Panc1 (cell line): Measurements from ENCODE around the gene CGN. TPM values are rescaled to one million over a fixed set of nuclear protein-coding genes. Genes with fewer than 3 reads are reported as not detected.

Experiments used
- ATAC-seq: fragments of 200-7000 bp; cut with Tn5 transposase; 2 replicates; pipeline ENCODE4 v1.9.1; 2020; ENCODE audit warnings: mild to moderate bottlenecking, moderate library complexity
- BruUV-seq: library from RNA; stranded (reverse); fragments of 400-500 nt; replicated peaks from 2 replicates; lab custom pipeline; 2021; lab: Mats Ljungman, UMichigan
- CTCF ChIA-PET: fragments of 300-600 bp; sonication (Branson Sonifier 250); formaldehyde crosslinking; loops from one replicate; lab custom pipeline; 2022; ENCODE audit warnings: antibody characterized with exemption; lab: Charles Lee
- POLR2A ChIA-PET: fragments of 300-600 bp; sonication (Branson Sonifier 250); formaldehyde crosslinking; loops from one replicate; lab custom pipeline; 2022; ENCODE audit warnings: antibody characterized with exemption; lab: Charles Lee
- DNase-seq: peaks from one replicate; pipeline ENCODE4 v3.0.0-alpha.2; 2010; ENCODE audit warnings: low read depth, low spot score
- H3K27ac ChIP-seq: 2 replicates; pipeline ENCODE4 v1.5.1; 2011; ENCODE audit warnings: mild to moderate bottlenecking, low read length, inconsistent platforms
- H3K27me3 ChIP-seq: fragments of 200-500 bp; sonication (Bioruptor generic); 2 replicates; pipeline ENCODE4 v1.6.0; 2014; ENCODE audit warnings: low read length, inconsistent platforms; ENCODE audit not compliant: control insufficient read depth, insufficient read depth
- H3K36me3 ChIP-seq: fragments of 200-500 bp; sonication (Bioruptor generic); 2 replicates; pipeline ENCODE4 v1.5.1; 2014; ENCODE audit warnings: inconsistent platforms, mild to moderate bottlenecking, low read length, moderate library complexity; ENCODE audit not compliant: control insufficient read depth, insufficient read depth
- H3K4me1 ChIP-seq: 2 replicates; pipeline ENCODE4 v1.5.1; 2011; ENCODE audit warnings: inconsistent platforms, mild to moderate bottlenecking, low read length, moderate library complexity; ENCODE audit not compliant: control insufficient read depth, insufficient read depth
- H3K4me3 ChIP-seq, 2 experiments: 2 replicates each; pipeline ENCODE4 v1.5.1; 2011 to 2012; ENCODE audit warnings: low read depth in 2 of 2, low read length in 2 of 2, mild to moderate bottlenecking in 2 of 2, inconsistent platforms in 1 of 2, moderate library complexity in 1 of 2
- H3K9me3 ChIP-seq: fragments of 200-500 bp; sonication (Bioruptor generic); 2 replicates; pipeline ENCODE4 v1.5.1; 2014; ENCODE audit warnings: low read depth, mild to moderate bottlenecking, inconsistent platforms, low read length, moderate library complexity; ENCODE audit not compliant: control insufficient read depth, insufficient read depth
- CTCF ChIP-seq: fragments of 450-650 bp; IDR thresholded peaks from 2 replicates; pipeline ENCODE4 v1.5.1; 2017; ENCODE audit warnings: mild to moderate bottlenecking
- POLR2AphosphoS5 ChIP-seq: IDR thresholded peaks from 2 replicates; pipeline ENCODE4 v1.6.1; 2012; ENCODE audit warnings: mild to moderate bottlenecking, low read depth, low read length, moderate library complexity
- SIN3A ChIP-seq: IDR thresholded peaks from 2 replicates; pipeline ENCODE4 v1.6.1; 2012; ENCODE audit warnings: low read depth, mild to moderate bottlenecking, low read length, moderate library complexity, borderline replicate concordance; ENCODE audit not compliant: insufficient read depth
- TCF7L2 ChIP-seq: IDR thresholded peaks from 2 replicates; pipeline ENCODE4 v1.6.1; 2011; ENCODE audit warnings: mild to moderate bottlenecking, low read depth, low read length, inconsistent platforms
- in situ Hi-C: cut with HindIII; loops from 2 replicates; pipeline ENCODE4 v1.10.0; 2016; ENCODE audit warnings: low sequenced_read_pairs, low pct_unique_long_range_greater_than_20kb
- intact Hi-C: fragments of 100-400 bp; cut with micrococcal nuclease; formaldehyde crosslinking; loops from one replicate; pipeline ENCODE4 v1.10.0; 2022; ENCODE audit not compliant: unreplicated experiment
- total RNA-seq: library from RNA; stranded (reverse); gene quantifications from one replicate; pipeline ENCODE4 v1.2.1, GENCODE V29; 2021; ENCODE audit not compliant: unreplicated experiment
- TF ChIP-seq, protein P1 (sequence below), 2 experiments: IDR thresholded peaks; 2 replicates each; pipeline ENCODE4 v1.6.1; 2011 to 2012; ENCODE audit warnings: low read depth in 2 of 2, control low read depth in 1 of 2, low read length in 1 of 2, mild to moderate bottlenecking in 1 of 2, moderate library complexity in 1 of 2; ENCODE audit not compliant: insufficient read depth in 1 of 2

The CGN gene
- total RNA-seq, 1 experiment from 2014 or later: 10.2 TPM

- no peak overlapping the region for H3K27ac ChIP-seq
- no peak overlapping the region for H3K4me3 ChIP-seq
- H3K27me3 ChIP-seq: no peaks in the 10 kb centered on the region
- no peak for ATAC-seq
- BruUV-seq: no TSS peak
- ChIA-PET CTCF (no interaction called here), POLR2A (no interaction called here)
- DNase-seq: no peak
- H3K36me3 ChIP-seq: no peaks in the 10 kb centered on the region
- intact Hi-C loops (no loop called here), in situ Hi-C loops (no loop called here)
- peaks cover 11% of the 10 kb centered on the region; the same call in 1 of the 2 replicates for H3K4me1 ChIP-seq
- no peaks in the 10 kb centered on the region for H3K9me3 ChIP-seq
- TF ChIP-seq SIN3A (no peak), POLR2AphosphoS5 (no peak), CTCF (no peak), TCF7L2 (no peak)
- TF ChIP-seq, protein P1, sequence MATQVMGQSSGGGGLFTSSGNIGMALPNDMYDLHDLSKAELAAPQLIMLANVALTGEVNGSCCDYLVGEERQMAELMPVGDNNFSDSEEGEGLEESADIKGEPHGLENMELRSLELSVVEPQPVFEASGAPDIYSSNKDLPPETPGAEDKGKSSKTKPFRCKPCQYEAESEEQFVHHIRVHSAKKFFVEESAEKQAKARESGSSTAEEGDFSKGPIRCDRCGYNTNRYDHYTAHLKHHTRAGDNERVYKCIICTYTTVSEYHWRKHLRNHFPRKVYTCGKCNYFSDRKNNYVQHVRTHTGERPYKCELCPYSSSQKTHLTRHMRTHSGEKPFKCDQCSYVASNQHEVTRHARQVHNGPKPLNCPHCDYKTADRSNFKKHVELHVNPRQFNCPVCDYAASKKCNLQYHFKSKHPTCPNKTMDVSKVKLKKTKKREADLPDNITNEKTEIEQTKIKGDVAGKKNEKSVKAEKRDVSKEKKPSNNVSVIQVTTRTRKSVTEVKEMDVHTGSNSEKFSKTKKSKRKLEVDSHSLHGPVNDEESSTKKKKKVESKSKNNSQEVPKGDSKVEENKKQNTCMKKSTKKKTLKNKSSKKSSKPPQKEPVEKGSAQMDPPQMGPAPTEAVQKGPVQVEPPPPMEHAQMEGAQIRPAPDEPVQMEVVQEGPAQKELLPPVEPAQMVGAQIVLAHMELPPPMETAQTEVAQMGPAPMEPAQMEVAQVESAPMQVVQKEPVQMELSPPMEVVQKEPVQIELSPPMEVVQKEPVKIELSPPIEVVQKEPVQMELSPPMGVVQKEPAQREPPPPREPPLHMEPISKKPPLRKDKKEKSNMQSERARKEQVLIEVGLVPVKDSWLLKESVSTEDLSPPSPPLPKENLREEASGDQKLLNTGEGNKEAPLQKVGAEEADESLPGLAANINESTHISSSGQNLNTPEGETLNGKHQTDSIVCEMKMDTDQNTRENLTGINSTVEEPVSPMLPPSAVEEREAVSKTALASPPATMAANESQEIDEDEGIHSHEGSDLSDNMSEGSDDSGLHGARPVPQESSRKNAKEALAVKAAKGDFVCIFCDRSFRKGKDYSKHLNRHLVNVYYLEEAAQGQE (IDR thresholded peaks at IDR 0.05; ENCODE audit: insufficient read depth in 1 of 2, low read depth in 2 of 2, low read length in 1 of 2): no peak
Measured at GRCh38 chr1:151492120-151492519, 19.1 kb upstream of the CGN start.

DNA sequence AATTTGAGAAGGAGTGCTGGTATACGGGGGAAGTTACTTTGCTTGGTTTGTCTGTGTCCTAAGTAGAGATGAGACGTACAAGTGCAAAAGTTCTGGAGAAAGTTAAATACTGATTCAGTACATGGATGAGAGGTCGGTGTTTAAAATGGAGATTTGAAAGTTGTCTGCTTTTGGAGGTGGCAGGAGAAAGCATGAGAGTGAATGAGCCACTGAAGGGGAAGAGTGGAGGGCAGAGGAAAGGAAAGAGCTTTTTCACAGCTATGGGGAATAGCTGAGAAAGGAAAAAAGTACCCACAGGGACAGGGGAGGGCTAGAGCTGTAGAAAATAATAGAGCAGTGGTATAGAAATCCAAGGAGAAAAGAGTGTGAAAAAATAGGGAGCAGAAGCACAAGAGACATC is 18.1 kb upstream of the CGN start:
- ATAC-seq (no peak), DNase-seq (no peak)
- Histone ChIP-seq H3K27me3 (no peaks in the 10 kb centered on the region), H3K27ac (no peak overlapping the region), H3K9me3 (no peaks in the 10 kb centered on the region), H3K36me3 (no peaks in the 10 kb centered on the region), H3K4me3 (no peak overlapping the region), H3K4me1 (peaks cover 11% of the 10 kb centered on the region; the same call in 1 of the 2 replicates)
- intact Hi-C loops: no loop called here
- ChIA-PET POLR2A (no interaction called here), CTCF (interaction anchor here (0.6 kb wide), 1 partner anchor 46 kb away, joined by 11 read pairs; no protein-coding TSS in a partner anchor)
- no TSS peak for BruUV-seq
- in situ Hi-C loops: no loop called here
- TF ChIP-seq SIN3A (no peak), POLR2AphosphoS5 (no peak), TCF7L2 (no peak), CTCF (no peak)
- TF ChIP-seq, protein P1 (IDR thresholded peaks at IDR 0.05; ENCODE audit: insufficient read depth in 1 of 2, low read depth in 2 of 2, low read length in 1 of 2): no peak
